Astrocyte (in vitro differentiated cells and primary cell): ENCODE measurements around the gene DNAJC4. TPM values are rescaled to one million over a fixed set of nuclear protein-coding genes. Genes with fewer than 3 reads are reported as not detected.
A peak's percentile ranks its signal among the peaks of the same experiment; 100 is the strongest.

Experiments used
- DNase-seq: peaks from one replicate; pipeline ENCODE4 v3.0.0-alpha.2; 2010; ENCODE audit warnings: low read depth
- FAIRE-seq: peaks from 2 replicates; lab custom pipeline; 2011; peaks lifted over from hg19 to GRCh38; lab: Jason Lieb, UNC
- H2AFZ ChIP-seq: 2 replicates; pipeline ENCODE4 v1.6.0; 2012; ENCODE audit warnings: low read depth, low read length, inconsistent platforms
- H3K27ac ChIP-seq: 2 replicates; pipeline ENCODE4 v1.5.1; 2011; ENCODE audit warnings: low read depth, low read length, inconsistent platforms
- H3K27me3 ChIP-seq: 2 replicates; pipeline ENCODE4 v1.6.0; 2011; ENCODE audit warnings: low read length, inconsistent platforms; ENCODE audit not compliant: insufficient read depth
- H3K36me3 ChIP-seq: 2 replicates; pipeline ENCODE4 v1.5.1; 2011; ENCODE audit warnings: low read length, inconsistent platforms; ENCODE audit not compliant: insufficient read depth
- H3K4me1 ChIP-seq: 2 replicates; pipeline ENCODE4 v1.5.1; 2011; ENCODE audit warnings: low read length, inconsistent platforms; ENCODE audit not compliant: insufficient read depth
- H3K4me2 ChIP-seq: 2 replicates; pipeline ENCODE4 v1.6.0; 2012; ENCODE audit warnings: low read length, inconsistent platforms
- H3K4me3 ChIP-seq: 2 replicates; pipeline ENCODE4 v1.5.1; 2011; ENCODE audit warnings: low read depth, mild to moderate bottlenecking, low read length, inconsistent platforms; ENCODE audit not compliant: insufficient read depth
- H3K79me2 ChIP-seq: 2 replicates; pipeline ENCODE4 v1.6.0; 2012; ENCODE audit warnings: mild to moderate bottlenecking, low read length, inconsistent platforms; ENCODE audit not compliant: insufficient read depth
- H3K9ac ChIP-seq: 2 replicates; pipeline ENCODE4 v1.6.0; 2012; ENCODE audit warnings: mild to moderate bottlenecking, low read length, inconsistent platforms
- H3K9me3 ChIP-seq: 2 replicates; pipeline ENCODE4 v1.5.1; 2012; ENCODE audit warnings: low read depth, mild to moderate bottlenecking, low read length, inconsistent platforms; ENCODE audit not compliant: insufficient read depth
- H4K20me1 ChIP-seq: 2 replicates; pipeline ENCODE4 v1.6.0; 2012; ENCODE audit warnings: low read length, inconsistent platforms; ENCODE audit not compliant: insufficient read depth
- H3K27ac Mint-ChIP-seq: one replicate; pipeline ENCODE4 v1.8.0; 2021; ENCODE audit warnings: mild to moderate bottlenecking, mixed read lengths; ENCODE audit not compliant: unreplicated experiment
- H3K27me3 Mint-ChIP-seq: one replicate; pipeline ENCODE4 v1.8.0; 2021; ENCODE audit warnings: low read depth, mixed read lengths; ENCODE audit not compliant: unreplicated experiment
- H3K36me3 Mint-ChIP-seq: one replicate; pipeline ENCODE4 v1.8.0; 2021; ENCODE audit warnings: low read depth, mixed read lengths; ENCODE audit not compliant: unreplicated experiment
- H3K4me1 Mint-ChIP-seq: one replicate; pipeline ENCODE4 v1.8.0; 2021; ENCODE audit warnings: low read depth, mixed read lengths; ENCODE audit not compliant: unreplicated experiment
- H3K4me3 Mint-ChIP-seq: one replicate; pipeline ENCODE4 v1.8.0; 2021; ENCODE audit warnings: mild to moderate bottlenecking, moderate library complexity, mixed read lengths; ENCODE audit not compliant: unreplicated experiment
- H3K9me3 Mint-ChIP-seq: one replicate; pipeline ENCODE4 v1.8.0; 2021; ENCODE audit warnings: mild to moderate bottlenecking, mixed read lengths; ENCODE audit not compliant: unreplicated experiment
- EZH2 ChIP-seq: IDR thresholded peaks from 2 replicates; pipeline ENCODE4 v1.6.1; 2012; ENCODE audit warnings: mild to moderate bottlenecking, low read length, inconsistent platforms; ENCODE audit not compliant: insufficient read depth
- total RNA-seq: library from RNA; stranded (reverse); gene quantifications from 2 replicates; pipeline ENCODE4 v1.2.1, GENCODE V29; 2021
- TF ChIP-seq, protein P1 (sequence below): IDR thresholded peaks from 2 replicates; pipeline ENCODE4 v1.5.1; 2011; ENCODE audit warnings: low read depth, mild to moderate bottlenecking, inconsistent platforms, low read length, moderate library complexity; ENCODE audit not compliant: insufficient read depth

The DNAJC4 gene
- total RNA-seq, 1 donor from 2014 or later, result 23.8 TPM

DNA sequence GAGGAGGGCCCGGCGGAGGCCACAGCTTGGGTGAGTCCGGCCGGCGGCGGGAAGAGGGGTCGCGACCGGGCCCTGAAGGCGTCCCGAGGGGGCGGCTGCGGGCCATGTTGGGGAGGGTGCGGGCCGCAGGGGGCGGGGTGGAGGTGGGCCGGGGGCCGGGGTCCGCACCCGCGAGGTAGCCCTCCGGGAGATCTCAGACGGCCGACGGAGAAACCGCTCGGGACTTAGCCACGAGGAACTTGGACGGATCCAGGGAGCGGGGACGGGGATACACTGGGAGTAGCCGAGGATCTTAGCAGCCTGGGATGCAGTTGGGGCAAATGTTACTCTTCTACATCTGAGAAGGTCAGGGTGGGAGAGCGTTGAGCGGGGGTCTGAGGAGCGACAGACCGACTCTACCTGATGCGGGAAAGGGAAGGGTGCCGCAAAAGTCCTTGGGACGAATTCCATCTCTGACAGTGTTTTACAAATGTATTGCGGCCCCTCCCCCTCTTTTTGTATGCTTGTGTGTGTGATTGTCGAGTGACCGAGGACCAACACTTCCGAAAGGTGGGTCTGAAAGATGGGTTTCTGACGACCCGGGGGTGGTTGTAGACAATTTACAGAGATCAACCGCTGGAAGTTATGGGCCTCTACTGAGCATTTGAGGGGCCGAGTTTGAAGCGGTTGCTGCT lies 43.7 kb upstream of the DNAJC4 start:
- FAIRE-seq (no peak), DNase-seq (no peak)
- no peak overlapping the region for H3K4me3 Mint-ChIP-seq
- H3K36me3 Mint-ChIP-seq, result peaks cover 3% of the 10 kb centered on the region
- Histone ChIP-seq H3K27ac (no peak overlapping the region), H3K36me3 (peaks cover 5% of the 10 kb centered on the region), H4K20me1 (peaks cover 23% of the 10 kb centered on the region), H3K9me3 (no peaks in the 10 kb centered on the region), H2AFZ (no peak overlapping the region), H3K79me2 (peaks cover 41% of the 10 kb centered on the region), H3K27me3 (no peaks in the 10 kb centered on the region), H3K9ac (no peak overlapping the region), H3K4me3 (no peak overlapping the region), H3K4me2 (no peak overlapping the region), H3K4me1 (peaks cover 13% of the 10 kb centered on the region)
- no peaks in the 10 kb centered on the region for H3K27me3 Mint-ChIP-seq
- peaks cover 12% of the 10 kb centered on the region for H3K4me1 Mint-ChIP-seq
- no peak overlapping the region for H3K27ac Mint-ChIP-seq
- no peaks in the 10 kb centered on the region for H3K9me3 Mint-ChIP-seq
- TF ChIP-seq, protein P1, sequence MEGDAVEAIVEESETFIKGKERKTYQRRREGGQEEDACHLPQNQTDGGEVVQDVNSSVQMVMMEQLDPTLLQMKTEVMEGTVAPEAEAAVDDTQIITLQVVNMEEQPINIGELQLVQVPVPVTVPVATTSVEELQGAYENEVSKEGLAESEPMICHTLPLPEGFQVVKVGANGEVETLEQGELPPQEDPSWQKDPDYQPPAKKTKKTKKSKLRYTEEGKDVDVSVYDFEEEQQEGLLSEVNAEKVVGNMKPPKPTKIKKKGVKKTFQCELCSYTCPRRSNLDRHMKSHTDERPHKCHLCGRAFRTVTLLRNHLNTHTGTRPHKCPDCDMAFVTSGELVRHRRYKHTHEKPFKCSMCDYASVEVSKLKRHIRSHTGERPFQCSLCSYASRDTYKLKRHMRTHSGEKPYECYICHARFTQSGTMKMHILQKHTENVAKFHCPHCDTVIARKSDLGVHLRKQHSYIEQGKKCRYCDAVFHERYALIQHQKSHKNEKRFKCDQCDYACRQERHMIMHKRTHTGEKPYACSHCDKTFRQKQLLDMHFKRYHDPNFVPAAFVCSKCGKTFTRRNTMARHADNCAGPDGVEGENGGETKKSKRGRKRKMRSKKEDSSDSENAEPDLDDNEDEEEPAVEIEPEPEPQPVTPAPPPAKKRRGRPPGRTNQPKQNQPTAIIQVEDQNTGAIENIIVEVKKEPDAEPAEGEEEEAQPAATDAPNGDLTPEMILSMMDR, result no peak
- no peak for TF ChIP-seq EZH2

DNA sequence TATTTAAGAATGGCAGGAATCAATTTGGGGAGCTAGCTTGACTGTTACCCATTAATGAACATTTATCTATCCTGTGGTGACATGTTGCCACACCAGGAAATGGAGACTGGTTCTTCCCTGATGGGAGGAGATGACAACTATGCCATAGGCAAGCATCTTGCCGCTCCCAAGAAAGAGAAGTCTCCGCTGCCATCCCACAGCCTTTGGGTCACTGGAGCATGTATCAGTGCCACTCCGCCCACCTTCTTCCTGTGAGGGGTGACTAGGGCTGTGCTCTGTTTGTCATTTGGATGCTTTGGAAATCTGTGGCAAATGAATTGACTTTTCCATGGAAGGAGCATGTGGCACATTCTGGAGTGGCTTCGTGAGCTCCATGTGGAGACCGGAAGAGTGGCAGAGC lies 37.9 kb upstream of the DNAJC4 start:
- Histone ChIP-seq H3K27me3 (no peaks in the 10 kb centered on the region), H4K20me1 (peaks cover 57% of the 10 kb centered on the region), H3K36me3 (peaks cover 49% of the 10 kb centered on the region), H3K4me1 (no peaks in the 10 kb centered on the region), H3K4me2 (no peak overlapping the region), H2AFZ (no peak overlapping the region), H3K4me3 (no peak overlapping the region), H3K9ac (no peak overlapping the region), H3K79me2 (peaks cover 45% of the 10 kb centered on the region), H3K9me3 (no peaks in the 10 kb centered on the region), H3K27ac (no peak overlapping the region)
- H3K9me3 Mint-ChIP-seq, result no peaks in the 10 kb centered on the region
- H3K4me1 Mint-ChIP-seq, result peaks cover 8% of the 10 kb centered on the region
- no peak for DNase-seq
- no peak overlapping the region for H3K27ac Mint-ChIP-seq
- H3K36me3 Mint-ChIP-seq, result peaks cover 22% of the 10 kb centered on the region
- no peak for FAIRE-seq
- no peaks in the 10 kb centered on the region for H3K27me3 Mint-ChIP-seq
- H3K4me3 Mint-ChIP-seq, result peak overlapping the region; percentile 15
- no peak for TF ChIP-seq EZH2
- TF ChIP-seq, protein P1, result no peak

DNA sequence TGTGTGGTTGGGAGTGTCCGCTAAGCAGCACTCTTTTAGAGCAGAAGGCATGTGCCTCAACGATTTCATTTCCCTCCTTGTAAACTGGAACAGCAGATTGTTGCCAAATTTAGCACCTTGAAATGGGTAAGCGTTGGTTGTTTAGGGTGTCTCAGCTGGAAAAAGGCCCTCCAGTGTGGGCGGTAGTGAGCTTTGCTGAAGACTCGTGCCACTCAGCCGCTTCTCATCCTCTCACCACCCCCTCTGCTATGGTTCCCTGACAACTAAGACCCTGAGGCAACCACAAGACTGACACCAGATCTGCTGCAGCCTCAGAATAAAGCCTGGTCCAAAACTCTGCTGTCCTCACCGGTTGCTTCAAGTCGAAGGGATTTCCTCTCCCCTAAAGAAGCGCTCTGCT lies 33.7 kb upstream of the DNAJC4 start:
- no peak for TF ChIP-seq EZH2
- TF ChIP-seq, protein P1, result no peak
- H3K4me1 Mint-ChIP-seq, result peaks cover 8% of the 10 kb centered on the region
- H3K9me3 ChIP-seq, result no peaks in the 10 kb centered on the region
- no peak overlapping the region for H3K4me3 Mint-ChIP-seq
- H3K4me2 ChIP-seq, result no peak overlapping the region
- no peaks in the 10 kb centered on the region for H3K9me3 Mint-ChIP-seq
- H3K27ac Mint-ChIP-seq, result no peak overlapping the region
- no peaks in the 10 kb centered on the region for H3K4me1 ChIP-seq
- H3K27me3 Mint-ChIP-seq, result no peaks in the 10 kb centered on the region
- H3K36me3 Mint-ChIP-seq, result peaks cover 21% of the 10 kb centered on the region
- peaks cover 50% of the 10 kb centered on the region for H4K20me1 ChIP-seq
- FAIRE-seq (no peak), DNase-seq (no peak)
- H3K27me3 ChIP-seq, result no peaks in the 10 kb centered on the region
- H3K4me3 ChIP-seq, result no peak overlapping the region
- H3K27ac ChIP-seq, result no peak overlapping the region
- peaks cover 31% of the 10 kb centered on the region for H3K79me2 ChIP-seq
- peaks cover 67% of the 10 kb centered on the region for H3K36me3 ChIP-seq
- no peak overlapping the region for H3K9ac ChIP-seq
- no peak overlapping the region for H2AFZ ChIP-seq
